Measurements from ENCODE around the gene SLC4A3. TPM values are rescaled to one million over a fixed set of nuclear protein-coding genes. Genes with fewer than 3 reads are reported as not detected.

Gene SLC4A3
- polyA plus RNA-seq, 3 donors: 2.7 to 10.7 (median 3.5) TPM

DNA sequence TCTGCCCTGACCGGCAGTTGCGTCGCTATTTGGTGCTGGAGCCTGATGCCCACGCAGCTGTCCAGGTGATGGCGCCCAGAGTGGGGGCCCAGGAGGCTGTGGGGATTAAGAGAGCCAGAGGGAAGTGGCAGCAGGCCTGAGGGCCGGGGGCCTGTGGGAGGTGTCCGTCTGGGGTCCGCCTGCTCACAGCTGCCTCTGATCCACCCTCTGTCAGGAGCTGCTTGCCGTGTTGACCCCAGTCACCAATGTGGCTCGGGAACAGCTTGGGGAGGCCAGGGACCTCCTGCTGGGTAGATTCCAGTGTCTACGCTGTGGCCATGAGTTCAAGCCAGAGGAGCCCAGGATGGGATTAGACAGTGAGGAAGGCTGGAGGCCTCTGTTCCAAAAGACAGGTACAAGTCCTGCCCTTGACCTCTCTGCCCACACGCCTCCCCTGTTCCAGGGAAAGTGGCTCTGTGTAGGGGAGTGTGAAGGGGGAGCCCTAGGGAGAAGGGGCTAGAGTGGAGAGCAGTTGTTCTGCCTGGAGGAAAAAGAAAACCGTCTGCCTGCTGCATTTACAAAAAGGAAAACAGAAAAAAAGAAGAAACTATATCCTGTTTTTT, 18.2 kb upstream of the SLC4A3 start:
- WGBS, 3 donors: 84 to 86% (median 85%) methylated on average over 13 of the region's 13 CpGs
- no peak overlapping the region for H3K27ac ChIP-seq (ENCODE audit: low read depth, low read length)

DNA sequence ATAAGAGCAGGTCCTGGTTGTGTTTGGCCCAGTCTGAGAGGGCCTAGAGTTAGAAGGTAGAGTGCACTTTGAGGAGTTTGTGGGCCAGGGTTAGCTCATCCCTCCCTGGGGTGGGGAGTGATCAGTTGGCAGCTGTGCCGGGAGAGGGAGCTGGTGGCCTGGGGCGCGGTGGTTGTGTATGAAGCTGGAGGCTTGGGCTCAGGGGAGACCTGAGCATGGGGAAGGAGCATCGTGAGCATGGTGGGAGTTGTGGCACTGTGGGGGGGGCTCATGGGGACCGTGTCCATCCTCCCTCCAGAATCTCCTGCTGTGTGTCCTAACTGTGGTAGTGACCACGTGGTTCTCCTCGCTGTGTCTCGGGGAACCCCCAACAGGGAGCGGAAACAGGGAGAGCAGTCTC, 16.1 kb upstream of the SLC4A3 start:
- no peak overlapping the region for H3K27ac ChIP-seq (ENCODE audit: low read depth, low read length)
- WGBS, 3 donors: 88 to 95% (median 94%) methylated on average over 7 to 9 of the region's 9 CpGs

DNA sequence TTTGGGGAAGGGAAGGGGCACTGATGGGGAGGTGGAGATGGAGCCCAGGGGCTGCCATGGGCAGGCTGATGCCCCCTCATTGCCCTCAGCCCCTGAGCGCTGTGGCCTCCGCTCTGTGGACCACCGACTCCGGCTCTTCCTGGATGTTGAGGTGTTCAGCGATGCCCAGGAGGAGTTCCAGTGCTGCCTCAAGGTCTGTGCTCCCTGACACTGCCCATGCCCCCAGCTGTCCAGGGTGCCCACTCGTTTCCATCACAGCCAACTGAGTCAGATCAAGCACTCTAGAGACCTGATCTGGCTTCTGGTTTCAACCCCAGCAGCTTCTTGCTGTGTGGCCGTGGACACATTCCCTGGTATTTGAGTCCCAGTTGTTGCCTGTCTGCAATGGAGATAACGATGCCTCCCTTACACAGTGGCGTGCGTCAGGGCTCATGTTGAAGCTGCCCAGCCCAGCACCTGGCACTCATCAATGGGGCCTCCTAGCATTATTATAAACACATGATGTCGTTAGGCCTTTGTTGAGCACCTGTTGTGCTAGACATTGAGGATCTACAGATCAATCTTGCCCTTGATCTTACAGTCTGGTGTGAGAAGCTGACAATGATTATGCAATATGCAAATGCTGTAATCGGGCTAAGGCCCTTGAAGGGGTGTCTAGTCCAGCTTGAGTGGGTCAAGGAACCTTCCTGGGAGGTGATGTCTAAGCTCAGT, 15.4 kb upstream of the SLC4A3 start:
- no peak overlapping the region for H3K27ac ChIP-seq (ENCODE audit: low read depth, low read length)
- 75 to 81% (median 80%) methylated on average over 8 to 12 of the region's 12 CpGs for WGBS, 3 donors

DNA sequence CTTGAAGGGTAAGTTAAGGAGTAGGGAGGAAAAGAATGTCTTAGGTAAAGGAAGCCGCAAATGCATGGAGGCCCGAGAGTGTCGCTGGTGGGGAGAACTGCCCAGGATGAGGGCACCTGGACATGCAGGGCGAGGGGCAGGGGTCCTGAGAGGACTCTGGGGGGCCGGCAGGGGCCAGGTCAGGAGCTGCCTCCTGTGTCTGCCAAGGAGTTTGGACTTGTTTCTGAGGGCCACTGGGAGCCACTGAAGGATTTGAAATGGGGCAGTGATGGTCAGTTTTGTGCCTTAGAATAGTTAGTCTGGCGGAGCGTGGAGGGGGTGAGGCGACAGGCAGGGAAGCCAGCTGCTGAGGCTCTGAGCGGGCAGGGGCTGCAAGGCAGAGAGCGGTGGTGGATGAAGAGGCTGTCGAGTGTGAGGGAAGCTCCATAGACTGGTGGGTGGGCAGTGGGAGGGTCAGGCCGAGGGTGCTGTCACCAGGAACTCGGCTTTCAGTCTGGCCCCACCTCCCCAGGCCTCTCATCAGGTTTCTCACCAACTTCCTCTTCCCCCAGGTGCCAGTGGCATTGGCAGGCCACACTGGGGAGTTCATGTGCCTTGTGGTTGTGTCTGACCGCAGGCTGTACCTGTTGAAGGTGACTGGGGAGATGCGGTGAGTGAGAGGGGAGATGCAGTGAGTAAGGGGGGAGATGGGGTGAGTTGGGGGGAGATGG, 14.7 kb upstream of the SLC4A3 start:
- no peak overlapping the region for H3K27ac ChIP-seq (ENCODE audit: low read depth, low read length)
- WGBS, 3 donors: 80 to 91% (median 83%) methylated on average over 15 of the region's 15 CpGs

DNA sequence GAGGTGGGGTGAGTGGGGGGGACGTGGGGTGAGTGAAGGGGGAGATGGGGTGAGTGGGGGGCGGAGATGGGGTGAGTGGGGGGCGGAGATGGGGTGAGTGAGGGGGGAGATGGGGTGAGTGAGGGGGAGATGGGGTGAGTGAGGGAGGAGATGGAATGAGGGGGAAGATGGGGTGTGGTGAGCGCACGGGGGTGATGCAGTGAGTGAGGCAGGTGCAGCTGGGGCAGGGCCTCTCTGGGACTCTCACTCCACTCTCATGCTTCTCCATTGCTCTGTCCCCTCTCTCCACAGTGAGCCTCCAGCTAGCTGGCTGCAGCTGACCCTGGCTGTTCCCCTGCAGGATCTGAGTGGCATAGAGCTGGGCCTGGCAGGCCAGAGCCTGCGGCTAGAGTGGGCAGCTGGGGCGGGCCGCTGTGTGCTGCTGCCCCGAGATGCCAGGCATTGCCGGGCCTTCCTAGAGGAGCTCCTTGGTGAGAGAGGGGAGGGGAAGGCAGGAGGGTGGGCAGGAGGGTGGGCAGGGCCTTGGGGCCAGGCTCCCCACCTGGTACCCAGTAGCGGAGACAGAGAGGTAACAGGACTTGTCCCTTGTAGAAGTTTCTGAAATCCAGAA, 13.9 kb upstream of the SLC4A3 start:
- 95 to 98% (median 95%) methylated on average over 8 to 11 of the region's 11 CpGs for WGBS, 3 donors
- H3K27ac ChIP-seq (ENCODE audit: low read depth, low read length): no peak overlapping the region

DNA sequence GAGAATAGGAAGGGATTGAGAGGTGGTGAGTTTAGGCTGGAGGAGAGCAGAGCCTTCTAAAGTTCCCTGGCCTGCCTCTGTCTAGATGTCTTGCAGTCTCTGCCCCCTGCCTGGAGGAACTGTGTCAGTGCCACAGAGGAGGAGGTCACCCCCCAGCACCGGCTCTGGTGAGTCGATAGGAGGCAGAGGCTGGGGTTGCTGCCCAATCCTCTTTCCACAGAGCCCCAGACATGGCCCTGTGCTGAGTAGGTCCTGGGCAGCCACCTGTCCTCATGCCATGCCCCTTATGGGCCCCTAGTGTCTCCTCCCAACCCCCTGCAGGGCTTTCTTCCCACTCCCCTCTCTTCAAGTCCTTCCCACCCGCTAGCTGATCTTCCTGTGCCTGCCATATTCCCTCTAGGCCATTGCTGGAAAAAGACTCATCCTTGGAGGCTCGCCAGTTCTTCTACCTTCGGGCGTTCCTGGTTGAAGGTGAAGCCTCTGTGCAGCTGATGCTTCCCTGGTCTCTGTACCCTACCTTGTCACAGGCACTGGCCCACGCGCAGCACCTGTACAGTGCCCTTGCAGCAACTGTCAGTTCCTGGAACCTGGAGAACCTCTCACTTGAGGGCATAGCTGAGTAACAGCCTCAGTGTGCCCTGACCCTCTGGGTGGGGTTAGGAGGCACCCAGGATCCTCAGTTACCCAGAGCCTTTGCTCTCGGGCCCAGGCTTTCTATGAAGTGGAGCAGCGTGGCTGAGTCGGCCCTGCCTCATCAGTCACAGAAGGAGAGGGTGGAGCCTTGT, 13.2 kb upstream of the SLC4A3 start:
- H3K27ac ChIP-seq (ENCODE audit: low read depth, low read length): no peak overlapping the region
- 93 to 94% (median 93%) methylated on average over 11 of the region's 11 CpGs for WGBS, 3 donors

DNA sequence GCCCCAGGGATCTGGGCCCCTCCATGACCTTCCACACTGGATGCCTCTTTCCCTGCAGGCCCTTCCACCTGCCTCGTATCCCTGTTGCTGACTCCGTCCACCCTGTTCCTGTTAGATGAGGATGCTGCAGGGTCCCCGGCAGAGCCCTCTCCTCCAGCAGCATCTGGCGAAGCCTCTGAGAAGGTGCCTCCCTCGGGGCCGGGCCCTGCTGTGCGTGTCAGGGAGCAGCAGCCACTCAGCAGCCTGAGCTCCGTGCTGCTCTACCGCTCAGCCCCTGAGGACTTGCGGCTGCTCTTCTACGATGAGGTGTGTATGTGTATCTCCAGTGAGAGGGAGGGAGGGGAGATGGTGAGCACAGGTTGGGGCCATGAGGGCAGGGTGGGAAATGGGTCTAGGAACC, 12.4 kb upstream of the SLC4A3 start:
- WGBS, 3 donors: 95 to 96% (median 96%) methylated on average over 11 of the region's 11 CpGs
- H3K27ac ChIP-seq (ENCODE audit: low read depth, low read length): no peak overlapping the region

DNA sequence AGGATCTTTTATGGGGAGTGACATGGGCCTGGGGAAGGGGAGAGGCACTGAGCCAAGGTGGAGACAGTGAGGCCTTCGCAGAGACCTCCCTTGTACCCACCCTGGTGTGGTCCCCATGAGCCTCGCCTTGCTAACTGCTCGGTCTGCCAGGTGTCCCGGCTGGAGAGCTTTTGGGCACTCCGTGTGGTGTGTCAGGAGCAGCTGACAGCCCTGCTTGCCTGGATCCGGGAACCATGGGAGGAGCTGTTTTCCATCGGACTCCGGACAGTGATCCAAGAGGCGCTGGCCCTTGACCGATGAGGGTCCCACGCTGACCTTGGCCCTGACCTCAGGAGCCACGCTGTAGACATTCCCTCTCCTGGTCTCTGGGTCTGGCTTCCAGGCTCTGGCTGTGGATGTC, 11.5 kb upstream of the SLC4A3 start:
- 85 to 93% (median 86%) methylated on average over 11 to 12 of the region's 12 CpGs for WGBS, 3 donors
- no peak overlapping the region for H3K27ac ChIP-seq (ENCODE audit: low read depth, low read length)

DNA sequence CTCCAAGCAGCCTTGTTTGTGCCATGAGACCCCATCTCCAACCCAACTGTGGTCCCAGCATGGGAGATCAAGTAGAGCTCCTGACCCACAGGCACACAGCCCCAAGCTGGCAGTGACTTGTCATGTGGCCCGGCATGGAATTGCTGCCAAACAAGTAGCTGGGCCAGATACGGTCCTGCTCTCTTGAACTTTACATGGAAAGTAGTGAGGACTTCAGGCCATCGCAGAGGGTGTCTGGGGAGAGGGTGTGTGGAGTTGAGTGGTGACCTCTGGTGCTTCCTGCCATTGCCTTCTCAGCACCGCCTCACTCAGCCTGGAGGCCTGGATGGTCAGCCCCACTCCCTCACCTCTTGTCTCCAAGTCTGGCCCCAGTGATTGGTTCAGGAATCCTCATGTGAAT, 10.9 kb upstream of the SLC4A3 start:
- no peak overlapping the region for H3K27ac ChIP-seq (ENCODE audit: low read depth, low read length)
- 70 to 88% (median 76%) methylated on average over 4 of the region's 4 CpGs for WGBS, 3 donors

DNA sequence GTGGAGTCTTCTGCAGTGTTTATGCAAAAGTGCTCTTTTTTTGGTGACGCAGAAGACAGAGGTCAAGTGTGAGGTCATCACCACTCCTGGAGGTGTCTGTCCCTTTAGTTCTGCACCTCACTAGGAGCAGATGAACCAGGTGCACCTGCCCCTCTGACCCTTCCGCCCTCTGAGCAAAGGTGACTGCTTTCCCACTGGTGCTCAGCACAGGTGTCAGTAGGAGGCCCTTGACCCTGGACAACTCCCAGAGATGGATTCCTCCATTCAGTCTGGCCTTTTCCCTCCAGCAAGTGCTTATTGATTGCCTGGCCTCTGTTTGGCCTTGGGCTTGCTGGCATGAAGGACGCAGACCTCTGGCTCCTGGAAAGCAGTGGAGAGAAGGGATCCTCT, 8.7 kb upstream of the SLC4A3 start:
- H3K27ac ChIP-seq (ENCODE audit: low read depth, low read length): no peak overlapping the region
- 71 to 93% (median 88%) methylated on average over 3 of the region's 3 CpGs for WGBS, 3 donors

DNA sequence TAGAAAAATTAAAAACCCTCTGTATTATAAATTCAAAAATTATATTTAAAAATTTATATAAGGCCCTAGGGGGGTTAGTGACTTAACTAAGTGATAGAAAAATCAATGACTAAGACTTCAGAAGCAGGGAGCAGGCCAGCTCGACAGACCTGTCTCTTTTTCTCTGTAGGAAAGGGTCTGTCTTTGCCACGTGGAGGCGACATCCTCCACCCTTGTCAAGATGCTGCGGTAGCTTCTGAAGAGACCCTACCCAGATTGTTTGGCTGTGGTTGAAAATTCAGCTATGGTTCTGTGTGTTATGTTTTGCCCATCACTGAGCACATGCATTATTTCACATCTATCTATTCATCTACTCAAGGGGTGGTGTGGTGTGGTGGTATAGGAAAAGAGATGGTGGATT, 8.2 kb upstream of the SLC4A3 start:
- H3K27ac ChIP-seq (ENCODE audit: low read depth, low read length): no peak overlapping the region
- WGBS, 3 donors: 64 to 77% (median 71%) methylated on average over 4 of the region's 4 CpGs

DNA sequence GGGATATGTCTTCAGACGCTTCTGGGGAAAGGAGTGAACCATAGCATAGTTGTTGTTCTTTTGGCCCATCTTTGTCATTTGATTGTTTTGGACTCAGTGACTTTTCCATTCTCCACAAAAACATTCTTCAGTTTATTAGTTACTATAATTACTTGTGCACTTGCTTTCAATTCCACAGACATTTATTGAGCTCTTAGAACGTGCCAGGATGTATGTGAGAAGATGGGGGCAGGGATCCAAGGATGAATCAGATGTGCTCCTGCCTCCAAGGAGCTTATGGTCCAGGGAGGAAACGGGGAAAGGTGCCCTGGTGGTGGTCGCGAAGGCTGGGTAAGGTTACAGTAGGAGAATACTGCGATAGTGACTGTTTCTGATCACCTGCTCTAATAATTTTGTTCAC, 6.9 kb upstream of the SLC4A3 start:
- WGBS, 3 donors: 79 to 92% (median 90%) methylated on average over 6 of the region's 6 CpGs
- no peak overlapping the region for H3K27ac ChIP-seq (ENCODE audit: low read depth, low read length)

DNA sequence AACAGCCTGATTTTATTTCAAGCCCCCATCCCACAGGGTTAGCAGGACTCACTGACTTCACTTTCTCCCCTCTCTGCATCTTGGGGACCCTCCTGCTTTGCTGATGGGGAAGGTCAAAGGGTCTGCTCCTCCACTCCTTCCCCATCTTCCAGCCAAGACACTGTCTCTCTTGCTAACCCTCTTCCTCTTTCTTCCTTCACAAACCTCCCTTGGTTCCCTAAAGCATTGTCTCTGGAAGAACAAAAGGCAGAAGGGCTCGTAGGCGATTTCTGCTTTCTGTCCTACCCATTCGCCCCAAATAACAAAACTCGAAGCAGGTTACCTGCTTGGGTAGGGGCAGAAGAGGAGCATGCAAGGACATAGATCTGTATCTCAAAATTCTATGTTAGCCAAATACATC, 5.5 kb upstream of the SLC4A3 start:
- no peak overlapping the region for H3K27ac ChIP-seq (ENCODE audit: low read depth, low read length)
- 68 to 87% (median 72%) methylated on average over 4 of the region's 4 CpGs for WGBS, 3 donors

DNA sequence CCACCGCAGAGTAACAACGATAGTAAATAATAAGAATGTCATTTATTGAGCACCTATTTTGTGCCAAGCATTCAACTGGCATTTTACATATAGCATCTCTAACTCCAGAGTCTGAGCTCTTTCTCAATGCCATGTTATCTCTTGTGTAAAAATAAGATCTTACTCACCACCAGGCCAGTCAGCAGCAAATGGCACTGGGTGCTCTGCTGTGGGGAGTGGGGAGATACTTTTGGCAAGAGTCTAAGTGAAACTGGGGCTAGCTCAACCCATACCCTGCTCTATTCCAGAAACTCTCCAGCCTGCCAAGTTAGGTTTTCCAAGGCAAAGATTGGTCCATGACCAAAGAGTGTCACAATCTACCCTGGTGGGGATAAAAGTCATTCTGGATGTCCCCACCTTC, 5.0 kb upstream of the SLC4A3 start:
- H3K27ac ChIP-seq (ENCODE audit: low read depth, low read length): no peak overlapping the region
- 94 to 98% (median 94%) methylated on average over 2 of the region's 2 CpGs for WGBS, 3 donors

DNA sequence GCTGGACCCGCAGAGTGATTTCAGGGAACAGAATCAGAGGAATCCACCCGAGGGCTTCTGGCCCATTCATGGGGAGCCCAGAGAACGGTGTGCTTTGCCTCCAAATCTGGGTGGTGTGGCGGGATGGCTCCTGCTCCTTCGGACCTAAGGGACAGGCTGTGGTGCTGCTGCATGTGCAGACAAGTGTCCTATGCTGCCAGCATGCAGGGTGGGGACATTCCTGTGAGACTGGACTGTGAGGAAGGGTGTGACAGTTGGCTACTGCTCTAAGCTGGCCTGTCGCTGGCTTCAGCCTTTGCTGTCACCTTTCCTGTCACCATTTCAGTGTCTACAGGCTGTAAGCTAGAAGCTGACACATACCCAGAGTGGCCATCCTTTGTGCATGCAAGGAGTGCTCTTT, 2.9 kb upstream of the SLC4A3 start:
- WGBS, 3 donors: 77 to 88% (median 80%) methylated on average over 6 of the region's 6 CpGs
- H3K27ac ChIP-seq (ENCODE audit: low read depth, low read length): no peak overlapping the region

DNA sequence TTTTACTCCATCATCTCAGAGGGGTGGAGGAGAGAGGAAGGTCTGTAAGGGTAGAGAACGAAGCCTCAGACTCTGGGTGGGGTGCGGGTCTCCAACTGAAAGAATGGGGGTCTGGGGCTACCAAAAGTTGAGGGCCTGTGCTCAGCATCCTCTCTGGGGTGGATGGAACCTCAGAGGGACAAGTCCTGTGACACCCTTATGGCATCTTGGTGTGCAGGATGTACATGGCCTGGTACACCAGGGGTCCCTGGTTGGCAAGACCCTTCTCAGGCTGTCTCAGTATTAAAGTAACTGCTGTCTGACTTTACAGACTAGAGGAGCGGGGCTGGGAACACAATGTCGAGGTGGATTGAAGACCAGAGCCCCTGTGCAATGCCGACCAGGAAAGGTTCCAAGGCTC, 2.3 kb upstream of the SLC4A3 start:
- no peak overlapping the region for H3K27ac ChIP-seq (ENCODE audit: low read depth, low read length)
- 92 to 97% (median 93%) methylated on average over 5 of the region's 5 CpGs for WGBS, 3 donors

DNA sequence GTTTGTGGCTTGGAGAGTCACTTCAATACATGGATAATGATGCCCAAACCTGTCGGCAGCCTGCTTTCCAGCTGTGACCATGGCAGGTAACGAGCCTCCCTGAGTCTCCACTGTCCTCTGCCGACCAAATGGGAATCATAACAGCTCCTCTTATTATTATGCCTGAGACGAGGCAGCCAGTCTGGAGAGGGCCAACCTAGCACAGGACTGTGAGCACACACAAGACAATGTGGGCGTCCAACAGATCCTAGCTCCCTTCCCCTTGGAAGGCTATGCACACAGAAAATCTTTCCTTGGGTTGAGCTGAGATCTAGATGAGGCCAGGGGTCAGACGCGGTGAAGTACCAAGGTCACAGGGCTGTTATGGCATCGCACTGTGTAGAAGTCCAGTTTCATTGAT, 890 bp upstream of the SLC4A3 start:
- no peak overlapping the region for H3K27ac ChIP-seq (ENCODE audit: low read depth, low read length)
- 68 to 85% (median 78%) methylated on average over 8 of the region's 8 CpGs for WGBS, 3 donors

DNA sequence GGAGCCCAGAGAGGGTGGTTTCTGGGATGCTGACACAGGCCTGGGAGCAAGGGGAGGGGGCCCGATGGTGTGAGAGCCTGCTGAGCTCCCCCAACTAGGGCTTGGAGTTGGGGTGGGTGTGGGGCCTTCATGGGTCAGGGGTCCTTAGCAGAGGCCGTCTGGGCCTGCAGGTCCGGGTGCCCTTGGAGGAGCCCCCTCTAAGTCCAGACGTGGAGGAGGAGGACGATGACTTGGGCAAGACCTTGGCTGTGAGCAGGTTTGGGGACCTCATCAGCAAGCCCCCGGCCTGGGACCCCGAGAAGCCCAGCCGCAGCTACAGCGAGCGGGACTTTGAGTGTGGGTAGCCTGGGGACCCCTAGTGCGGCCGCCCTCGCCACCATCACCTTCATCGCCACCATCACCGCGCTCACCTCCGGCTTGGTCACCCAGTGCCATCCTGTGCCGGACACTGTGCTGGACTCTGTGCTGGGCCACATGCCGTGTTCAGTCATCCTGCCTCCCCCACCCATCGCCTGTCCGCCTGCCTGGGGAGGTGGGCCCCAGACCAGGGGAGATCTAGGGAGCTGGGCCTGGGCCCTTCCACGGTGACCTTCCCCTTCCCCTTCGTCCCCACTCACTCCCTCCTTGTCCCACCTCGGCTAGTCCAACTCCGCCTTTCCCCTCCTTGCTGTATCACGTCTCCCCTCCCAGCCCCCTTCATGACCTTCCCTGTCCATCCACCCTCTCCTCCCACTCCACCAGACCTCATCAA, 980 bp downstream of the SLC4A3 start:
- 74 to 83% (median 81%) methylated on average over 22 to 26 of the region's 26 CpGs for WGBS, 3 donors
- H3K27ac ChIP-seq (ENCODE audit: low read depth, low read length): no peak overlapping the region
